ENCODE results near the gene CD22.

DNA sequence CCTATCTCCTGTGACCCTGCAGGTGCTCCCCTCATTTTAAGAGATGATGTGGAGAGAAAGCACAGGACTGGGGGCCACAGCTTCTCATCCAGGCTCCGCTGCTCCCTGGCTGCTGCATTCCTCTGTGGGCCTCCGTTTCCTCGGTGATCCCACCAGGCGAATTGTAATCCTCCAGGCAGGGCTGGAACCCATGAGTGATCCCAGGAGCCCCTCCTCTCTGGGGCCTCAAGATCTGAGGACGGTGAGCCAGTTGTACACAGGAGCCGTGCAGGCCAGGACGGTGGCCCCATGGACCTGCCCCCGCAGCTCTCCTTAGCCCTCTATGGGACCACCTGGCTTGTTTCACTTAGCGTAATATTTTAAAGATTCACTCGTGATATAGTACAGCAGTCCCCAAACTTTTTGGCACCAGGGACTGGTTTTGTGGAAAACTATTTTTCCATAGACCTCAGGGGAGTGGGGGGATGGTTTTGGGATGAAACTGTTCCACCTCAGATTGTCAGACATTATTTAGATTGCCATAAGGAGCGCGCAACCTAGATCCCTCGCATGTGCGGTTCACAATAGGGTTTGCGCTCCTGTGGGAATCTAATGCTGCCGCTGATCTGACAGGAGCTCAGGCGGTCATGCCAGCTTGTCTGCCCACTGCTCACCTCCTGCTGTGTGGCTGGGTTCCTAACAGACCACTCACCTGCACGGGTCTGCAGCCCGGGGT lies 34.9 kb downstream of the CD22 start:
- TF ChIP-seq, protein P1, sequence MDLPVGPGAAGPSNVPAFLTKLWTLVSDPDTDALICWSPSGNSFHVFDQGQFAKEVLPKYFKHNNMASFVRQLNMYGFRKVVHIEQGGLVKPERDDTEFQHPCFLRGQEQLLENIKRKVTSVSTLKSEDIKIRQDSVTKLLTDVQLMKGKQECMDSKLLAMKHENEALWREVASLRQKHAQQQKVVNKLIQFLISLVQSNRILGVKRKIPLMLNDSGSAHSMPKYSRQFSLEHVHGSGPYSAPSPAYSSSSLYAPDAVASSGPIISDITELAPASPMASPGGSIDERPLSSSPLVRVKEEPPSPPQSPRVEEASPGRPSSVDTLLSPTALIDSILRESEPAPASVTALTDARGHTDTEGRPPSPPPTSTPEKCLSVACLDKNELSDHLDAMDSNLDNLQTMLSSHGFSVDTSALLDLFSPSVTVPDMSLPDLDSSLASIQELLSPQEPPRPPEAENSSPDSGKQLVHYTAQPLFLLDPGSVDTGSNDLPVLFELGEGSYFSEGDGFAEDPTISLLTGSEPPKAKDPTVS (IDR thresholded peaks at IDR 0.05; ENCODE audit: low read depth, low read length), result no peak
- no peak for TF ChIP-seq RFX5 (IDR thresholded peaks at IDR 0.05; ENCODE audit: low read depth, low read length)
- TF ChIP-seq, protein P2, sequence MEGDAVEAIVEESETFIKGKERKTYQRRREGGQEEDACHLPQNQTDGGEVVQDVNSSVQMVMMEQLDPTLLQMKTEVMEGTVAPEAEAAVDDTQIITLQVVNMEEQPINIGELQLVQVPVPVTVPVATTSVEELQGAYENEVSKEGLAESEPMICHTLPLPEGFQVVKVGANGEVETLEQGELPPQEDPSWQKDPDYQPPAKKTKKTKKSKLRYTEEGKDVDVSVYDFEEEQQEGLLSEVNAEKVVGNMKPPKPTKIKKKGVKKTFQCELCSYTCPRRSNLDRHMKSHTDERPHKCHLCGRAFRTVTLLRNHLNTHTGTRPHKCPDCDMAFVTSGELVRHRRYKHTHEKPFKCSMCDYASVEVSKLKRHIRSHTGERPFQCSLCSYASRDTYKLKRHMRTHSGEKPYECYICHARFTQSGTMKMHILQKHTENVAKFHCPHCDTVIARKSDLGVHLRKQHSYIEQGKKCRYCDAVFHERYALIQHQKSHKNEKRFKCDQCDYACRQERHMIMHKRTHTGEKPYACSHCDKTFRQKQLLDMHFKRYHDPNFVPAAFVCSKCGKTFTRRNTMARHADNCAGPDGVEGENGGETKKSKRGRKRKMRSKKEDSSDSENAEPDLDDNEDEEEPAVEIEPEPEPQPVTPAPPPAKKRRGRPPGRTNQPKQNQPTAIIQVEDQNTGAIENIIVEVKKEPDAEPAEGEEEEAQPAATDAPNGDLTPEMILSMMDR (IDR thresholded peaks at IDR 0.05 in 2 of 3, conservative IDR thresholded peaks at IDR 0.05 in 1 of 3; ENCODE audit: control insufficient read depth in 2 of 3, extremely low read depth in 1 of 3, insufficient read depth in 1 of 3, low read depth in 3 of 3, low read length in 3 of 3), result no peak
- no peak for TF ChIP-seq POLR2AphosphoS5 (IDR thresholded peaks at IDR 0.05; ENCODE audit: low read length)
